ENCODE results near the gene UBTF. TPM values are rescaled to one million over a fixed set of nuclear protein-coding genes. Genes with fewer than 3 reads are reported as not detected.

Gene UBTF
- total RNA-seq, 1 experiment from 2014 or later, result 52.9 TPM

DNA sequence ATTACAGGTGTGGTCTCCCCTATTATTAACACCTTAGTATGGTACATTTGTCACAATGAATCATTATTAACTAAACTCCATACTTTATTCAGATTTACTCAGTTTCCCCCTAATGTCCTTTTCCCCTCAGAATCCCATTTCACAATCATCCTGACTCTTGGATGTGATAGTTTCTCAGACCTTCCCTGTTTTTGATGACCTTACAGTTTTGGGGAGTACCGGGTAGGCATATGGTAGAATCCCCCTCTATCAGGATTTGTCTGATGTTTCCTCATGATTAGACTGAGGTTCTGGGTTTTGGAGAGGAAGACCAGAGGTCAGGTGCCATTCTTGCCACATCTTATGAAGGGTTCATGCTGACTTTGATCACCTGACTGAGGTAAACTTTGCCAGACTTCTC is 55.0 kb downstream of the UBTF start:
- DNase-seq (ENCODE audit: low read depth, low spot score), result no peak
- in situ Hi-C loops (cut with HindIII; ENCODE audit: low pct_unique_long_range_greater_than_20kb, low sequenced_read_pairs), result no loop called here

DNA sequence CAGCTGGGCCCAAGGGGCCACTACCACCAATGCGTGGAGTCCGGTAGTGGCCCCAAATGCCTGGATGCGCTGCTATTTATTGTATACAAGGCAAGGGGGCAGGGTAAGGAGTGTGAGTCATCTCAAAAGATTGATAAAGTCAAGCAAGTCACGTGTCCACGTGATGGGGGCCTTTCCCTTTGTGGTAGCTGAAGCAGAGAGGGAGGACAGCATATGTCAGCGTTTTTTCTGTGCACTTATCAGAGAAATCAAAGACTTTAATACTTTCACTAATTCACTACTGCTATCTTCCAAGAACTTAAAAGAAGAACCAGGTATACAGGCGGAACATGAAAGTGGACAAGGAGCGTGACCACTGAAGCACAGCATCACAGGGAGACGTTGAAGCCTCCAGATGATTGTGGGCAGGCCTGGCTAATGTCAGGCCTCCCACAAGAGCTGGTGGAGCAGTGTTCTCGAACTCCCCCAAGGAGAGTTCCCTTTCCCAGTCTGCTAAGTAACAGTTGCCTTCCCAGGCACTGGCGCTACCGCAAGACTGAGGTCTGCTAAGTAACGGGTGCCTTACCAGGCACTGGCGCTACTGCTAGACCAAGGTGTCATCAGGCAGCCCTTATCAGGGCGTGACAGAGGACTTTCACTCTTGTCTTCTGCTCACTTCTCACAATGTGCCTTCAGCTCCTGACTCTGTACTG is 59.8 kb downstream of the UBTF start:
- in situ Hi-C loops (cut with HindIII; ENCODE audit: low pct_unique_long_range_greater_than_20kb, low sequenced_read_pairs), result no loop called here
- DNase-seq (ENCODE audit: low read depth, low spot score), result no peak

DNA sequence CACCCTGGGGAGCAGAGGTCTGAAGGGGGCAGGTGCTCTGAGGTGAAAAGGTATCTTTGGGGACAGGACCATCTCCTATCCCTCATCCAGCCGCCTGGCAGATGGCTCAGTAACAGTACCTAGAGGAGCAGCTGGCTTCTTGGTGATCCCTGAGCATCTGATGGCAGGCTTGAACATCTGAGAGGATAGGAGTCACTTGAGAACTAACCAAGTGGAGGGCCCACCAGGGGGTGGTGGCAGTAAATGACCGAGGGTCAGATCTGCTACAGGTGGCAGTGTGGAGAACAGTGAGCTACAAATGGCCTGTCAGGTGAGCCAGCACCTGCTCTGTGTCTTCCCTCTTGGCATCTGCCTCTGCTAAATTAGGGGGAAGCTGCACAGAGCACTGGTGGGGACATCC is 64.0 kb downstream of the UBTF start:
- in situ Hi-C loops (cut with HindIII; ENCODE audit: low pct_unique_long_range_greater_than_20kb, low sequenced_read_pairs), result no loop called here
- no peak for DNase-seq (ENCODE audit: low read depth, low spot score)

Small RNA genes lying within 50 kb of the gene (small RNA-seq; reads per million reads assigned to genes)
- 0 to 0.05 reads per million in 2 experiments for gene MIR6782

Other genes starting within 250 kb of the UBTF start
- 0.96 and 1.8 TPM in 2 replicates for gene NAGS, start 215.1 kb downstream of the UBTF start, total RNA-seq (2014; rRNA removed; shearing (Covaris generic))
- gene TMEM101, start 204.7 kb downstream of the UBTF start, total RNA-seq (2014; rRNA removed; shearing (Covaris generic)), result 72.6 and 77.1 TPM in 2 replicates
- 49.2 and 49.8 TPM in 2 replicates for gene LSM12, start 153.0 kb downstream of the UBTF start, total RNA-seq (2014; rRNA removed; shearing (Covaris generic))
- gene G6PC3, start 148.9 kb downstream of the UBTF start, total RNA-seq (2014; rRNA removed; shearing (Covaris generic)), result 81.4 and 84.1 TPM in 2 replicates
- gene HDAC5, start 96.0 kb downstream of the UBTF start, total RNA-seq (2014; rRNA removed; shearing (Covaris generic)), result 30.6 and 33.7 TPM in 2 replicates
- 3.2 and 4.2 TPM in 2 replicates for gene HROB, start 77.7 kb downstream of the UBTF start, total RNA-seq (2014; rRNA removed; shearing (Covaris generic))
- gene ASB16, start 49.0 kb downstream of the UBTF start, total RNA-seq (2014; rRNA removed; shearing (Covaris generic)), result not detected in 2 replicates
- 25.7 and 27.0 TPM in 2 replicates for gene TMUB2, start 32.7 kb downstream of the UBTF start, total RNA-seq (2014; rRNA removed; shearing (Covaris generic))
- gene ATXN7L3, start 19.8 kb downstream of the UBTF start, total RNA-seq (2014; rRNA removed; shearing (Covaris generic)), result 28.8 and 29.9 TPM in 2 replicates
- 0.05 TPM in 1 of 2 replicates, not detected in the other for gene SLC4A1, start 48.5 kb upstream of the UBTF start, total RNA-seq (2014; rRNA removed; shearing (Covaris generic))
- 0.50 and 0.67 TPM in 2 replicates for gene RUNDC3A, start 88.9 kb upstream of the UBTF start, total RNA-seq (2014; rRNA removed; shearing (Covaris generic))
- 121 and 134 TPM in 2 replicates for gene SLC25A39, start 105.1 kb upstream of the UBTF start, total RNA-seq (2014; rRNA removed; shearing (Covaris generic))
- gene GRN, start 125.6 kb upstream of the UBTF start, total RNA-seq (2014; rRNA removed; shearing (Covaris generic)), result 197 and 275 TPM in 2 replicates
- gene FAM171A2, start 144.2 kb upstream of the UBTF start, total RNA-seq (2014; rRNA removed; shearing (Covaris generic)), result 5.0 and 5.3 TPM in 2 replicates
- 0.43 TPM in 1 of 2 replicates, not detected in the other for gene ITGA2B, start 170.0 kb upstream of the UBTF start, total RNA-seq (2014; rRNA removed; shearing (Covaris generic))

All from SK-MEL-5 (cell line).